ENCODE results near the gene CARD19. TPM values are rescaled to one million over a fixed set of nuclear protein-coding genes. Genes with fewer than 3 reads are reported as not detected.
A peak's percentile ranks its signal among the peaks of the same experiment; 100 is the strongest.

Gene CARD19
- total and polyA plus RNA-seq, 4 donors = 31.1 to 70.7 (median 48.5) TPM

DNA sequence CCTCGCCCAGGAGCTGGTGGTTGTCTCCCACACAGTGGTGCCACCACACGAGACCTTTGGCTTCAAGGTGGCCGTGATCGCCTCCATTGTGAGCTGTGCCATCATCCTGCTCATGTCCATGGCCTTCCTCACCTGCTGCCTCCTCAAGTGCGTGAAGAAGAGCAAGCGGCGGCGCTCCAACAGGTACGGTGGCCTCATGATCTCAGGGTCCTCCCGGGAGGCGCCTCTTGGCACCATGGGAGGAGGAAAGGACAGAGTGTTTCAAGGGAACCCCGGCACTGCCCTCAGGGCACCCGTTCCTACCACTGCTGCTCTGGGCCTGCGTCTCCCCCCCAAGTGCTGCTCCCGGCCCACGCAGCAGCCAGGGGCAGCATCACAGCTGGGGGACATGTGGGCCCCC, 18.2 kb upstream of the CARD19 start:
- Histone ChIP-seq H3K4me1 (ENCODE audit: control insufficient read depth in 5 of 5, insufficient read depth in 5 of 5, low read length in 5 of 5) (peaks cover 0 to 5% (median 2%) of the 10 kb centered on the region in 5 donors), H3K4me3 (no peak overlapping the region), H3K9ac (ENCODE audit: insufficient read depth in 1 of 2, low read length in 2 of 2) (no peak overlapping the region), H3K27ac (ENCODE audit: low read depth in 1 of 2, low read length in 1 of 2) (no peak overlapping the region), H3K9me3 (ENCODE audit: control insufficient read depth in 4 of 4, insufficient read depth in 3 of 4, low read length in 3 of 4) (no peaks in the 10 kb centered on the region), H3K36me3 (ENCODE audit: control insufficient read depth in 4 of 4, insufficient read depth in 4 of 4, low read length in 4 of 4) (no peaks in the 10 kb centered on the region), H3K27me3 (ENCODE audit: control insufficient read depth in 3 of 3, insufficient read depth in 3 of 3, low read length in 2 of 3) (no peaks in the 10 kb centered on the region)
- no peak for ATAC-seq (ENCODE audit: insufficient read depth, low FRiP score)
- WGBS, 2 donors = 96 to 99% methylated on average over 16 of the region's 16 CpGs
- no peak for DNase-seq
- TF ChIP-seq, protein P1, sequence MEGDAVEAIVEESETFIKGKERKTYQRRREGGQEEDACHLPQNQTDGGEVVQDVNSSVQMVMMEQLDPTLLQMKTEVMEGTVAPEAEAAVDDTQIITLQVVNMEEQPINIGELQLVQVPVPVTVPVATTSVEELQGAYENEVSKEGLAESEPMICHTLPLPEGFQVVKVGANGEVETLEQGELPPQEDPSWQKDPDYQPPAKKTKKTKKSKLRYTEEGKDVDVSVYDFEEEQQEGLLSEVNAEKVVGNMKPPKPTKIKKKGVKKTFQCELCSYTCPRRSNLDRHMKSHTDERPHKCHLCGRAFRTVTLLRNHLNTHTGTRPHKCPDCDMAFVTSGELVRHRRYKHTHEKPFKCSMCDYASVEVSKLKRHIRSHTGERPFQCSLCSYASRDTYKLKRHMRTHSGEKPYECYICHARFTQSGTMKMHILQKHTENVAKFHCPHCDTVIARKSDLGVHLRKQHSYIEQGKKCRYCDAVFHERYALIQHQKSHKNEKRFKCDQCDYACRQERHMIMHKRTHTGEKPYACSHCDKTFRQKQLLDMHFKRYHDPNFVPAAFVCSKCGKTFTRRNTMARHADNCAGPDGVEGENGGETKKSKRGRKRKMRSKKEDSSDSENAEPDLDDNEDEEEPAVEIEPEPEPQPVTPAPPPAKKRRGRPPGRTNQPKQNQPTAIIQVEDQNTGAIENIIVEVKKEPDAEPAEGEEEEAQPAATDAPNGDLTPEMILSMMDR (IDR thresholded peaks at IDR 0.05; ENCODE audit: control extremely low read depth, extremely low read depth) = no peak

DNA sequence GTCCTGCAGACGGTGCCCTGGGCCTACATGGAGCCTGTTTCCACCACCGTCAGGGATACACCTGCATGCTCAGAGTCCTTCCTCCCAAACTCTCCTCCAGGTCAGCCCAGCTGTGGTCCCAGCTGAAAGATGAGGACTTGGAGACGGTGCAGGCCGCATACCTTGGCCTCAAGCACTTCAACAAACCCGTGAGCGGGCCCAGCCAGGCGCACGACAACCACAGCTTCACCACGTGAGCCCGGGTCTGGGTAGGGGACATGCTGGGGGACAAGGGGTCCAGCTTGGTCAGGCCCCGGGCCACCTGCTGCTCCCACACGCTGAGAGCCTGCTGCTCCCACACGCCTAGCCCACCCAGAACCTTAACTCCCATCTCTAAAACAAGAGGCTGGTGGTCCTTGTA, 16.6 kb upstream of the CARD19 start:
- no peaks in the 10 kb centered on the region for H3K27me3 ChIP-seq (ENCODE audit: control insufficient read depth in 3 of 3, insufficient read depth in 3 of 3, low read length in 2 of 3)
- 86 to 92% methylated on average over 13 of the region's 13 CpGs for WGBS, 2 donors
- no peaks in the 10 kb centered on the region for H3K9me3 ChIP-seq (ENCODE audit: control insufficient read depth in 4 of 4, insufficient read depth in 3 of 4, low read length in 3 of 4)
- DNase-seq (peak in 1 of 3 donors; percentile 7), ATAC-seq (ENCODE audit: insufficient read depth, low FRiP score) (no peak)
- TF ChIP-seq, protein P1 (IDR thresholded peaks at IDR 0.05; ENCODE audit: control extremely low read depth, extremely low read depth) = no peak
- no peak overlapping the region for H3K4me3 ChIP-seq
- no peaks in the 10 kb centered on the region for H3K36me3 ChIP-seq (ENCODE audit: control insufficient read depth in 4 of 4, insufficient read depth in 4 of 4, low read length in 4 of 4)
- no peak overlapping the region for H3K9ac ChIP-seq (ENCODE audit: insufficient read depth in 1 of 2, low read length in 2 of 2)
- H3K4me1 ChIP-seq (ENCODE audit: control insufficient read depth in 5 of 5, insufficient read depth in 5 of 5, low read length in 5 of 5) = peaks cover 0 to 12% (median 9%) of the 10 kb centered on the region in 5 donors
- no peak overlapping the region for H3K27ac ChIP-seq (ENCODE audit: low read depth in 1 of 2, low read length in 1 of 2)

DNA sequence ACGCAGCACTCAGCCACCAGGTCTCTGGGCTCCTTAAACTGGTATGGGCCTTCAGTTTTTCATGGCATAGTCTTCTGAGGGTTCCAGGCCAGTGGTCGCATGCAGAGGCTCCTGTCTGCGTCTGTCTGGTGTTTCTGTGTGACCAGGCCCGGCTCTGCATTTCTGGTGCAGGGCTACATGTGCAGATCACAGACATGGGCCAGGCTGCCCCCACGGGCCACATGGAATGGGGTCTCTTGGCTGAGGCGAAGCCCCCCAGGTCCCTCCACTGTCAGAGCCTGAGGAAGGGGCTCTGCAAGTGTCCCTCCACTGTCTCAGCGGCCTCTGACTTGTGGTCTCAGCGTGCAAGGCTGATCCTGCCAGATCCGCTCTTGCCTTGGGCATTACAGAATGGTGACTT, 15.6 kb upstream of the CARD19 start:
- H3K9ac ChIP-seq (ENCODE audit: insufficient read depth in 1 of 2, low read length in 2 of 2) = no peak overlapping the region
- no peaks in the 10 kb centered on the region for H3K27me3 ChIP-seq (ENCODE audit: control insufficient read depth in 3 of 3, insufficient read depth in 3 of 3, low read length in 2 of 3)
- 91 to 98% methylated on average over 9 of the region's 9 CpGs for WGBS, 2 donors
- TF ChIP-seq, protein P1 (IDR thresholded peaks at IDR 0.05; ENCODE audit: control extremely low read depth, extremely low read depth) = no peak
- no peak overlapping the region for H3K4me3 ChIP-seq
- H3K27ac ChIP-seq (ENCODE audit: low read depth in 1 of 2, low read length in 1 of 2) = no peak overlapping the region
- peaks cover 0 to 12% (median 9%) of the 10 kb centered on the region in 5 donors for H3K4me1 ChIP-seq (ENCODE audit: control insufficient read depth in 5 of 5, insufficient read depth in 5 of 5, low read length in 5 of 5)
- H3K9me3 ChIP-seq (ENCODE audit: control insufficient read depth in 4 of 4, insufficient read depth in 3 of 4, low read length in 3 of 4) = no peaks in the 10 kb centered on the region
- DNase-seq (peak in 1 of 3 donors; percentile 6), ATAC-seq (ENCODE audit: insufficient read depth, low FRiP score) (no peak)
- H3K36me3 ChIP-seq (ENCODE audit: control insufficient read depth in 4 of 4, insufficient read depth in 4 of 4, low read length in 4 of 4) = no peaks in the 10 kb centered on the region

DNA sequence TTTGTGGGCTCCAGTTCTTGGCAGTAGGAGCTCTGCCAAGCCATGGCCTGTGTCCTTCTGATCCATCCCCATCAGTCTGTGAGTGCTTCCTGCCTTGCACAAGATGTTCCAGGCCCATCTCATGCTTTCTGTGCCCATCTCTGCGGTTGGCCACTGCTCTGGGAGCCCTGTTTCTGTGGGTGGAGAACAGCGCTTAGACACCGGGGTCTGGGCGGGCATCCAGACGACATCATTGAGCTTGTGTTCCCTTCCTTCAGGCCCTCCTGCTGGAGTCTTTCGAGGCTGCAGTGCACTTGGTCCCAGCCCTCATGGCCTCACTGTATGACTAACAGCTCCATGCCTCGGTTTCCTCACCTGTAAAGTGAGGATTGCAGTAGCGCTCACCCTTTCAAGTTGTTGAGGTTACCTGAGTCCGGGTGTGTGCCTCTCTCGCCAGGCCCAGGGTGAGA, 14.9 kb upstream of the CARD19 start:
- Histone ChIP-seq H3K27me3 (ENCODE audit: control insufficient read depth in 3 of 3, insufficient read depth in 3 of 3, low read length in 2 of 3) (no peaks in the 10 kb centered on the region), H3K36me3 (ENCODE audit: control insufficient read depth in 4 of 4, insufficient read depth in 4 of 4, low read length in 4 of 4) (no peaks in the 10 kb centered on the region), H3K27ac (ENCODE audit: low read depth in 1 of 2, low read length in 1 of 2) (no peak overlapping the region), H3K9me3 (ENCODE audit: control insufficient read depth in 4 of 4, insufficient read depth in 3 of 4, low read length in 3 of 4) (peaks cover 0 to 3% (median 0%) of the 10 kb centered on the region in 4 donors), H3K4me1 (ENCODE audit: control insufficient read depth in 5 of 5, insufficient read depth in 5 of 5, low read length in 5 of 5) (peaks cover 0 to 12% (median 9%) of the 10 kb centered on the region in 5 donors), H3K4me3 (no peak overlapping the region), H3K9ac (ENCODE audit: insufficient read depth in 1 of 2, low read length in 2 of 2) (no peak overlapping the region)
- TF ChIP-seq, protein P1 (IDR thresholded peaks at IDR 0.05; ENCODE audit: control extremely low read depth, extremely low read depth) = no peak
- WGBS, 2 donors = 92 to 94% methylated on average over 10 of the region's 10 CpGs
- DNase-seq (peak in 1 of 3 donors; percentile 13), ATAC-seq (ENCODE audit: insufficient read depth, low FRiP score) (no peak)

Data from lung (tissue), 12 donors.